ENCODE data around the gene MKI67.

DNA sequence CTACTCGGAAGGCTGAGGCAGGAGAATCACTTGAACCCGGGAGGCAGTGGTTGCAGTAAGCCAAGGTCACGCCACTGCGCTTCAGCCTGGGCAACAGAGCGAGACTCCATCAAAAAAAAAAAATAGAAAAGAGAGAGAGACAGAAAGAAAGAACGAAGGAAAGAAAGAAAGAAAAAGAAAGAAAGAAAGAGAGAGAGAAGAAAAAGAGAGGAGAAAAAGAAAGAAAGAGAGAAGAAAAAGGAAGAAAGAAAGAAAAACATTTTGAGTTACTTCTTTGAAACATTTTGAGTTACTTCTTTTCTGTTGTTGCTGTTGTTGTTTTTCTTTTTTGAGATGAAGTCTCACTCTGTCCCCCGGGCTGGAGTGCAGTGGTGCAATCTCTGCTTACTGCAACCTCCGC is 2.4 kb upstream of the MKI67 start:
- TF ChIP-seq YY1 (IDR thresholded peaks at IDR 0.05; ENCODE audit: insufficient read depth, insufficient read length), result no peak
- TF ChIP-seq ZNF274 (IDR thresholded peaks at IDR 0.05; ENCODE audit: low read depth, low read length), result no peak
- TF ChIP-seq SUZ12 (IDR thresholded peaks at IDR 0.05; ENCODE audit: extremely low read depth, insufficient read depth, insufficient read length), result no peak
